ENCODE results near the gene CEP41.

Gene CEP41

DNA sequence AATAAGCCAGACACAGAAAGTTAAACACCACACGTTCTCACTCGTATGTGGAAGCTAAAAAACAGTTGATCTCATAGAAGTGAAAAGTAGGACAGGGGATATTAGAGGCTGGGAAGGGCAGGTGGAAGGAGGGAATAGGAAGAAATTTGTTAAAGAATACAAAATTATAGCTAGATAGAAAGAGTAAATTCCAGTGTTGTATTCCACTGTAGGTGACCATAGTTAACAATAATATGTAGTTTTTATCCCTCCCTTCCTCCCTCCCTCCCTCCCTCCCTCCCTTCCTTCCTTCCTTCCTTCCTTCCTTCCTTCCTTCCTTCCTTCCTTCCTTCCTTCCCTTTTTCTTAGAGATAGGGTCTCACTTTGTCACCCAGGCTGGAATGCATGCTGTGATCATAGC is 31.2 kb upstream of the CEP41 start:
- no peak overlapping the region for H3K9ac ChIP-seq (ENCODE audit: low read depth, low read length, poor library complexity)
- H4K91ac ChIP-seq (ENCODE audit: low read depth, low read length, poor library complexity) = no peak overlapping the region
- no peak overlapping the region for H2BK120ac ChIP-seq (ENCODE audit: low read depth, low read length)
- no peaks in the 10 kb centered on the region for H3K27me3 ChIP-seq (ENCODE audit: control insufficient read depth in 3 of 3, insufficient read depth in 3 of 3, low read depth in 1 of 3, low read length in 3 of 3)
- no peak overlapping the region for H3K4me2 ChIP-seq (ENCODE audit: insufficient read depth, low read length, poor library complexity, severe bottlenecking)
- H3K14ac ChIP-seq (ENCODE audit: low read length) = no peak overlapping the region
- H3K4ac ChIP-seq (ENCODE audit: low read length) = no peak overlapping the region
- no peak overlapping the region for H3K4me3 ChIP-seq (ENCODE audit: low read length in 2 of 2)
- H3K18ac ChIP-seq (ENCODE audit: low read length) = no peak overlapping the region
- DNase-seq (ENCODE audit: low spot score) = no peak
- H3K79me1 ChIP-seq (ENCODE audit: low read depth, low read length) = no peaks in the 10 kb centered on the region
- no peak overlapping the region for H3K23ac ChIP-seq (ENCODE audit: low read depth, low read length, poor library complexity)
- no peak overlapping the region for H4K8ac ChIP-seq (ENCODE audit: low read depth, low read length)
- no peak overlapping the region for H3K27ac ChIP-seq (replicated peaks; ENCODE audit: low read length)
- WGBS, 2 donors (ENCODE audit: extremely low coverage in 2 of 2, insufficient read length in 2 of 2, insufficient replicate concordance in 1 of 2) = no CpG with 5 or more reads among the region's 2 CpGs
- no peaks in the 10 kb centered on the region for H3K9me3 ChIP-seq (replicated peaks in 1 of 2; ENCODE audit: control insufficient read depth in 2 of 2, insufficient read depth in 1 of 2, low read depth in 1 of 2, low read length in 2 of 2)
- no peak overlapping the region for H2BK5ac ChIP-seq (ENCODE audit: low read length)
- H3K36me3 ChIP-seq (replicated peaks in 1 of 2; ENCODE audit: control insufficient read depth in 2 of 2, insufficient read depth in 2 of 2, low read length in 2 of 2) = no peaks in the 10 kb centered on the region
- no peak overlapping the region for H2AFZ ChIP-seq (ENCODE audit: low read length)
- no peak overlapping the region for H2BK12ac ChIP-seq (ENCODE audit: low read length)
- no peak overlapping the region for H2BK15ac ChIP-seq (ENCODE audit: low read length)
- H3K4me1 ChIP-seq (ENCODE audit: control insufficient read depth in 2 of 2, insufficient read depth in 1 of 2, low read depth in 1 of 2, low read length in 2 of 2) = peaks cover 5 to 19% of the 10 kb centered on the region in 2 donors
- no peak overlapping the region for H2AK5ac ChIP-seq (ENCODE audit: low read depth, low read length)

DNA sequence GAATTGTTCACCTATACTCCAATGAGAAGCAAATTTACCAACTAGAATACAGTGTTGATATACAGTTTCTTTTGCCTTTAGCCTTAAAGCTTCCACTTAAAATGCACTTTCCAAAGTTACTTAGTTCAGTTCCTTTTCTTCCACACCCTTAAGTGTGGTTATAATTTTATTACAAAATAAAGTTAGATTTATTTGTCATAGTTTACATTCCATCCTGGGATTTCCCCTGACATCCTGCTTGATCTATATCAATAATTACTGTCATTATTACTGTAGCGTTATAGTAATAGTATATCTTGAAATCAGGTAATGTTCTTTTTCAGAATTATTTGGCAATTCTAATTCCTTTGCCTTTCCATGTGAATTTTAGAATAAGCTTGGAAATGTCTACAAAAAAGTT is 27.8 kb upstream of the CEP41 start:
- H3K4me3 ChIP-seq (ENCODE audit: low read length in 2 of 2) = no peak overlapping the region
- H2BK120ac ChIP-seq (ENCODE audit: low read depth, low read length) = no peak overlapping the region
- H3K23ac ChIP-seq (ENCODE audit: low read depth, low read length, poor library complexity) = no peak overlapping the region
- H3K9me3 ChIP-seq (replicated peaks in 1 of 2; ENCODE audit: control insufficient read depth in 2 of 2, insufficient read depth in 1 of 2, low read depth in 1 of 2, low read length in 2 of 2) = no peaks in the 10 kb centered on the region
- H3K14ac ChIP-seq (ENCODE audit: low read length) = no peak overlapping the region
- H3K27ac ChIP-seq (replicated peaks; ENCODE audit: low read length) = no peak overlapping the region
- H2AFZ ChIP-seq (ENCODE audit: low read length) = no peak overlapping the region
- no peak overlapping the region for H2AK5ac ChIP-seq (ENCODE audit: low read depth, low read length)
- DNase-seq (ENCODE audit: low spot score) = no peak
- H3K4me2 ChIP-seq (ENCODE audit: insufficient read depth, low read length, poor library complexity, severe bottlenecking) = no peak overlapping the region
- H4K8ac ChIP-seq (ENCODE audit: low read depth, low read length) = no peak overlapping the region
- no peak overlapping the region for H4K91ac ChIP-seq (ENCODE audit: low read depth, low read length, poor library complexity)
- H2BK12ac ChIP-seq (ENCODE audit: low read length) = no peak overlapping the region
- H3K9ac ChIP-seq (ENCODE audit: low read depth, low read length, poor library complexity) = no peak overlapping the region
- no CpG with 5 or more reads among the region's 1 CpG for WGBS, 2 donors (ENCODE audit: extremely low coverage in 2 of 2, insufficient read length in 2 of 2, insufficient replicate concordance in 1 of 2)
- no peak overlapping the region for H2BK15ac ChIP-seq (ENCODE audit: low read length)
- no peaks in the 10 kb centered on the region for H3K27me3 ChIP-seq (ENCODE audit: control insufficient read depth in 3 of 3, insufficient read depth in 3 of 3, low read depth in 1 of 3, low read length in 3 of 3)
- no peak overlapping the region for H3K18ac ChIP-seq (ENCODE audit: low read length)
- no peak overlapping the region for H2BK5ac ChIP-seq (ENCODE audit: low read length)
- no peak overlapping the region for H3K4ac ChIP-seq (ENCODE audit: low read length)
- no peaks in the 10 kb centered on the region for H3K36me3 ChIP-seq (replicated peaks in 1 of 2; ENCODE audit: control insufficient read depth in 2 of 2, insufficient read depth in 2 of 2, low read length in 2 of 2)
- H3K4me1 ChIP-seq (ENCODE audit: control insufficient read depth in 2 of 2, insufficient read depth in 1 of 2, low read depth in 1 of 2, low read length in 2 of 2) = no peaks in the 10 kb centered on the region
- no peaks in the 10 kb centered on the region for H3K79me1 ChIP-seq (ENCODE audit: low read depth, low read length)

DNA sequence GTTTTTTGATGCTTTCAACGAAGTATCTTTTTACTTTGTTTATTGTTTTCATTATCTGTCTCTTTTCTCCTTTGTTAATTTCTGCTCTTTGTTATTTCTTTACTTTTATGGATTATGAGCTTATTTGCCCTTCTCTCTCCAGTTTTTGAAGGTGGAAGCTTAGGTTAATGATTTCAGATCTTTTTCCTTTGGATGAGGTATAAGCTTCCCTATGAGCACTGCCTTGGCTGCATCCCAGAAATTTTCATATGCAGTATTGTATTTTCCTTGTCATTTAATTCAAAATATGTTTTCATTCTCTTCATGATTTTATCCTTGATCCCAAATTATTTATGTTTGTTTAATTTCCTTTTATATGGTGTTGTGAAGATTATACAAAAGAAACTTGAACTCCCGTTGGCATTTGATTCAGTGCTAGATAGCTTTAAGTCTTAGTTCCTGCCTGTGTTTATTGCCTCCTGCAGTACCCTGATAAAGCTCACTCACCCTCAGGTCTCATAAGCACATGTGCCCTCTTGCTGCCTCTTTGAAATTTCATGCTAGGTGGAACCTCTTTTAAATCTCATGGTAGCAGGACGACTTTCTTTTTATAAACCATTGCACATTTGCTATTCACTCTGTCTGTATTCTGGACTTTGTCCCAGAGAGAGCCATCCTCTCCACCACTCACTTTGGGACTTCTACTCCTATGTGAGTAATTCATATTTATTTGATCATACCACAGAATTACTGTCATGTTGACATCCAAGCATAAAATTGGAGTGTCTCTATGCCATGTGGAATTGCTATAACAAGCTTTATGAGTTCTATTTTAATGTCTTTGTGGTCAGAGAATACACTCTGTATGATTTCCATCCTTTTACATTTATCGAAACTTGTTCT is 23.0 kb upstream of the CEP41 start:
- Histone ChIP-seq H2BK5ac (ENCODE audit: low read length) (no peak overlapping the region), H3K23ac (ENCODE audit: low read depth, low read length, poor library complexity) (no peak overlapping the region), H2BK12ac (ENCODE audit: low read length) (no peak overlapping the region), H2AK5ac (ENCODE audit: low read depth, low read length) (no peak overlapping the region), H2BK120ac (ENCODE audit: low read depth, low read length) (no peak overlapping the region), H3K4me1 (ENCODE audit: control insufficient read depth in 2 of 2, insufficient read depth in 1 of 2, low read depth in 1 of 2, low read length in 2 of 2) (no peaks in the 10 kb centered on the region), H4K91ac (ENCODE audit: low read depth, low read length, poor library complexity) (no peak overlapping the region), H3K27me3 (ENCODE audit: control insufficient read depth in 3 of 3, insufficient read depth in 3 of 3, low read depth in 1 of 3, low read length in 3 of 3) (no peaks in the 10 kb centered on the region), H3K18ac (ENCODE audit: low read length) (no peak overlapping the region), H3K4me3 (ENCODE audit: low read length in 2 of 2) (no peak overlapping the region), H3K36me3 (replicated peaks in 1 of 2; ENCODE audit: control insufficient read depth in 2 of 2, insufficient read depth in 2 of 2, low read length in 2 of 2) (no peaks in the 10 kb centered on the region), H3K4me2 (ENCODE audit: insufficient read depth, low read length, poor library complexity, severe bottlenecking) (no peak overlapping the region), H3K9me3 (replicated peaks in 1 of 2; ENCODE audit: control insufficient read depth in 2 of 2, insufficient read depth in 1 of 2, low read depth in 1 of 2, low read length in 2 of 2) (peaks cover 0 to 15% of the 10 kb centered on the region in 2 donors), H3K79me1 (ENCODE audit: low read depth, low read length) (no peaks in the 10 kb centered on the region), H2BK15ac (ENCODE audit: low read length) (no peak overlapping the region), H4K8ac (ENCODE audit: low read depth, low read length) (no peak overlapping the region), H2AFZ (ENCODE audit: low read length) (no peak overlapping the region), H3K4ac (ENCODE audit: low read length) (no peak overlapping the region), H3K14ac (ENCODE audit: low read length) (no peak overlapping the region), H3K27ac (replicated peaks; ENCODE audit: low read length) (no peak overlapping the region), H3K9ac (ENCODE audit: low read depth, low read length, poor library complexity) (no peak overlapping the region)
- DNase-seq (ENCODE audit: low spot score) = no peak
- no CpG with 5 or more reads among the region's 4 CpGs for WGBS, 2 donors (ENCODE audit: extremely low coverage in 2 of 2, insufficient read length in 2 of 2, insufficient replicate concordance in 1 of 2)

DNA sequence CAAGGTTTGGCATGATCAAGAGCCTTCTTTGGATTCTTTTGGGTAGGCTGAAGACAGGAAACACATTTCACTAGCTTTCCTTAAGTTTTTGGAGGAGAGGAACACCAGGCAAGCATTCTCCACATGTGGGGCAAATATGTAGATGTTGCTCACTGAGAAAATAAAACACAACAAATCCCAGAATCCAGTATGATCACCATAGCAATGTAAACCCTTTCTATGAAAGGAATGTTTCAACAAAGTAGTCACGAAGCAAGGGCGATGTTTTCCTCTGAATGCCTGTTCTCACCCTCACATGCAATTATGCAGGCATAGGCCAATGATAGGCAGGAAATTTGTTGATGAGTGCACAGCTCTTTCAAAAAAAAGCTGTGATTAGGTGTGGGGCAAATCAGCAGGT is 20.5 kb upstream of the CEP41 start:
- H3K36me3 ChIP-seq (replicated peaks in 1 of 2; ENCODE audit: control insufficient read depth in 2 of 2, insufficient read depth in 2 of 2, low read length in 2 of 2) = no peaks in the 10 kb centered on the region
- no peak overlapping the region for H2AK5ac ChIP-seq (ENCODE audit: low read depth, low read length)
- no CpG with 5 or more reads among the region's 2 CpGs for WGBS, 2 donors (ENCODE audit: extremely low coverage in 2 of 2, insufficient read length in 2 of 2, insufficient replicate concordance in 1 of 2)
- no peaks in the 10 kb centered on the region for H3K79me1 ChIP-seq (ENCODE audit: low read depth, low read length)
- H2BK12ac ChIP-seq (ENCODE audit: low read length) = no peak overlapping the region
- H3K4ac ChIP-seq (ENCODE audit: low read length) = no peak overlapping the region
- H2BK15ac ChIP-seq (ENCODE audit: low read length) = no peak overlapping the region
- peaks cover 0 to 25% of the 10 kb centered on the region in 2 donors for H3K9me3 ChIP-seq (replicated peaks in 1 of 2; ENCODE audit: control insufficient read depth in 2 of 2, insufficient read depth in 1 of 2, low read depth in 1 of 2, low read length in 2 of 2)
- H3K27me3 ChIP-seq (ENCODE audit: control insufficient read depth in 3 of 3, insufficient read depth in 3 of 3, low read depth in 1 of 3, low read length in 3 of 3) = no peaks in the 10 kb centered on the region
- H3K4me3 ChIP-seq (ENCODE audit: low read length in 2 of 2) = no peak overlapping the region
- no peak overlapping the region for H3K9ac ChIP-seq (ENCODE audit: low read depth, low read length, poor library complexity)
- no peak overlapping the region for H3K14ac ChIP-seq (ENCODE audit: low read length)
- H2BK120ac ChIP-seq (ENCODE audit: low read depth, low read length) = no peak overlapping the region
- H4K91ac ChIP-seq (ENCODE audit: low read depth, low read length, poor library complexity) = no peak overlapping the region
- H3K18ac ChIP-seq (ENCODE audit: low read length) = no peak overlapping the region
- H2AFZ ChIP-seq (ENCODE audit: low read length) = peak overlapping the region; percentile 57
- no peak overlapping the region for H3K4me2 ChIP-seq (ENCODE audit: insufficient read depth, low read length, poor library complexity, severe bottlenecking)
- H2BK5ac ChIP-seq (ENCODE audit: low read length) = no peak overlapping the region
- no peak overlapping the region for H4K8ac ChIP-seq (ENCODE audit: low read depth, low read length)
- no peak overlapping the region for H3K23ac ChIP-seq (ENCODE audit: low read depth, low read length, poor library complexity)
- H3K4me1 ChIP-seq (ENCODE audit: control insufficient read depth in 2 of 2, insufficient read depth in 1 of 2, low read depth in 1 of 2, low read length in 2 of 2) = no peaks in the 10 kb centered on the region
- H3K27ac ChIP-seq (replicated peaks; ENCODE audit: low read length) = no peak overlapping the region
- no peak for DNase-seq (ENCODE audit: low spot score)
